ENCODE data around the gene HDAC9.
"Not testable (repeated sequence)": the region's sequence is repeated elsewhere in the genome, so short reads cannot be mapped to it uniquely, and the experiment has no call there.

The HDAC9 gene

GRCh38 chr7:18896343-18896975 is 400.9 kb downstream of the HDAC9 start:
- DNase-seq (ENCODE audit: low read depth in 2 of 2) = no peak

DNA sequence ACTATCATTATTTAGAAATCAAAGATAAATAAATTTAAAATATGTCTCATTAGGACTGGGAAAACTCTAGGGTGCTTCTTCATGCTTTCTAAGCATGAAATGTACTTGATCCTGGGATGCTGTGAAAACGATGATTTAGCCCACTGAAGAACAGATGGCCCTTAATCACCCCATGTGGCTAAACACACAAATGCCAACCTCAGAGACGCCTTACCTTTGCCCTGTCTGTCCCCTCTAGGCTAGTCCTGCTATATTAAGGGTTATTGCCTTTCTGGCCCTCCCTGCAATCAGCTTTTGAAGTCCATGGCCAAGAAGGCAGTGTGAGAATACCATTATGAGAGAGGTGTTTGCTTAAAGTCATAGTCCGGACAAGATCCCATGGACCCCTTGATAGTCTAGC is 404.7 kb downstream of the HDAC9 start:
- DNase-seq (ENCODE audit: low read depth in 2 of 2) = no peak

- DNase-seq (ENCODE audit: low read depth in 2 of 2) = no peak
Observed at GRCh38 chr7:18900803-18901202, 405.3 kb downstream of the HDAC9 start.

- DNase-seq (ENCODE audit: low read depth in 2 of 2) = no peak
Observed at GRCh38 chr7:18901351-18901750, 405.8 kb downstream of the HDAC9 start.

GRCh38 chr7:18901982-18902421 is 406.5 kb downstream of the HDAC9 start:
- DNase-seq (ENCODE audit: low read depth in 2 of 2) = no peak

- DNase-seq (ENCODE audit: low read depth in 2 of 2) = no peak
Observed at GRCh38 chr7:18902892-18903291, 407.3 kb downstream of the HDAC9 start.

- no peak for DNase-seq (ENCODE audit: low read depth in 2 of 2)
Observed at GRCh38 chr7:18903695-18904094, 408.1 kb downstream of the HDAC9 start.

DNA sequence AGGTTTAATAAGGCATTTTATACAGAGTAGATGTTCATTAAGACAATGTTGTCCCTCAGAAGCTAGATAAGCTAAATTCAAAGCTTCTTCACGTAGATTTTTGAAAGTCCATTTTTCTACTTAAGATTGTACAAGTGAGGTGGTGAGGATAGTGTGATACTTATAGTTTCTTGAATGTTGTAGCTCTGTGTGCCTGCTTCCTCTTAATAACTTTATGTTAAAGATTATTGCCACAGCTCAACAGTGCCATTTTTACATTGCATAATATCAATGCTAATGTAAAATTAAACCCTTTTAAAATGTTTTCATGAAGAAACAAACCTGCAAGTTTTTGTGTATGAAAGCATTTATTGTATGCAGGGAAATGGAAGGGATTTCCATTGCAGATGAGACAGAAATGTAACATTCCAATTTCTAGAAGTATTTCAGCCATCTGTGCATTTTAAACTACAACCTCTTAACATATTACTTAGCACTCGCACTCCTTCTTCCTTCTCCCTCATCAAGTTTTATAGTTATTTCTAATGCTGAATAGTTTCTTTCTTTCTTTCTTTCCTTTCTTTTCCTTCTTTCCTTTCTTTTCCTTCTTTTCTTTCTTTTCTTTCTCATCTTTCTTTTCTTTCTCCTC is 409.9 kb downstream of the HDAC9 start:
- DNase-seq (ENCODE audit: low read depth in 2 of 2) = no peak

- no peak for DNase-seq (ENCODE audit: low read depth in 2 of 2)
Observed at GRCh38 chr7:18906901-18907300, 411.4 kb downstream of the HDAC9 start.

DNA sequence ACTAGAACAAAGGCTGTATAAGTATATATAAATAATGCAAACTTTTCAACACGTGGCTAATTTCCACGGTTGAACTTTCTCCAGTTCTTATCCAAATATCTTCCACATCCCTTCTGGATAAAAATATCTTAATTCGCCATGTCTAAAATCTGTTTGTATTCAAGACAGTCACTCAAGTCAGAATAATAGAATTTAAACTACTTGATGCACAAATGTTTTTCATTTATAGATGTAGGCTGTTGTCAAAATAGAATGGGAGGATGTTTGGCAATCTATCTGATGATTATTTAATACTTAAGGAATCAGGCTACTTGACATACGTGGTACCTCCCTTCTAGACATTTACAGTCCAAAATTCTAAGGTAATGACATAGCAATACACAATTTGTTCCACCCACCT is 417.6 kb downstream of the HDAC9 start:
- DNase-seq (ENCODE audit: low read depth in 2 of 2) = no peak

DNA sequence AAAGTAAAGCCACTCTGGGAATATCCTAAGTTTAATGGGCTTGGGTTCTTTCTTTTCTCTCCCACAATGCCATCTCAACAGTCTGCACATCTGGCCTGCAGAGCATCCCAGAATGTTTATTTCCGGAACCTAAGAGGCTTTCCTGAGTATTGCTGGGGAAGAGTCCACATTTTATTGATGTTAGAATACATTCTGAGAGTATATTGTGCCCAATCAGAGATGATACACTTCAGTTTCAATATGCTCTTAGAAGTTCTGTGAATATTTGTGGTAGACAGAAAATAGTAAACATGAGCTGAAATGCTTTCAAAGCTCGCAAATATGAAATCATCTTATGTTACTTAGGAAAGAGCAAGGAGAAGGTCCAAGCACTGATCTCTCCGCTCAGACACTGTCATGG is 421.3 kb downstream of the HDAC9 start:
- no peak for DNase-seq (ENCODE audit: low read depth in 2 of 2)

DNA sequence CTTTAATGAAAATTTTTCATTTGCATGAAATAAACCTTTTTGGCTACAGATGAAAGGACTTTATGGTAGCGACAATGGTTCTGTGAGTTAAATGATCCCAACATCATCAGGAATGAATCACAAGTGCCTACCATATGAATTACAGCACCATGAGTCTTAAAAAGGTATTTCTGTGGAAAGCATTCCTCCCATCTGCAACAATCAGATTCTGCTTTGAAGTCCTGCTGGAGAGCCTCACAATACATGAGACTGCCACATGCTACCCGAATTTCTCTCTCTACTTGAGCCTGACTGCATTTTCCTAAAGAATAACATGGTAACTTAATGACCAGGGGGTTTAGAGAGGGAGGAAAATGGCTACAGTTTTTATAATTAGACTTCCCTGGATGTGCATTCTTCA is 431.6 kb downstream of the HDAC9 start:
- DNase-seq (ENCODE audit: low read depth in 2 of 2) = no peak

DNA sequence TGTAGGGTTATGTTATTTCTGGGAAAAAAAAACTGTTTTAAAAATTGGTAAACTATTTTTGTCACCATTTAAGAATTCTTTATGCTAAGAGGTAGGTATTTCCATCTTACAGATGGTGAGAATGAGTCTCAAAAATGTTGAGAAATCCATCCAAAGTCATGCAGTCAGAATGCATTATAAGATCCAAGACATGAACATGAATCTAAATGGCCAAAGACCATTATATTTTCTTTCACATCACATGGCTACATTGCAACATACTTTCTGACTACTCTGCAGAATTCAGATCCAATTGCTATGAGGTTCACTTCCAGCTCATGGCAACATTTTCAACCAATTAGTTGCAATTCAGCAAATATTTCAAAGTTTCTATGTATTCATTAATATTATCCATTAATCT is 440.7 kb downstream of the HDAC9 start:
- no peak for DNase-seq (ENCODE audit: low read depth in 2 of 2)

DNA sequence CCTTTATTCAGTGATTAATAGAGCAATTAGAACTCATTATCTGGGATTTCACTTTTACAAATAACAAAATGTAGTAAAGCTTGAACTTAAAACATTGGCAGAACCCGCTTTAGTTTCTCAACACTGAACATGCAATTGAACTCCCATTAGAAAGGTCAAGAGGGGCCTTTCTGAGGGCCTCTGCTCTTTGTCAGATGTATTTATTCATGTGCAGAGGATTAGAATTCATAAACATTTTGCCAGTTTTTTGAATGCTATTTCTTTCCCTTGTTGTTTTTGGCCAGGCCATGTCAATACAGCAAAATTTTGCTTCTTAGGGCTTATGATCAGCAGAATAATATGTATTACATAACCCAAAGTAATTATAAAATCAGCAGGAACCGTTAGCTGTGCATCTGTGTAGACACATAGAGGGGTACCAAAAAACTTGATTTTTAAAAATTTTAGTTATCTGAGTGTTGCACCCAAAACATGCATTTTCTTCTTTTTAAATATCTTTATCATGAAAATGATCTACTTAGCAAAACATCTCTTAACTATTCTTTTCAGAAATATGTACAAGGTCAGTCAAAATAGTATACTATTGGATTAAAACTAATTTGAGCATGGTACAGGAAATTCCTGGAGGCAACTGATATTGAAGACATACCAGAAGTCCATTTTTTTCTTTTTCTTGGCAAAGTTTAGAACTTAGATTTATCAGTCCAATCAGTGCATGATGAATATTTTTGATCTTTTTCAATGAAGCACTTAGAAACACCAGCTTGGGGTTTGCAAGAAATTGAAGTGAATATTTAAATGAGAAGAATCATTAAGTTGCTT is 444.4 kb downstream of the HDAC9 start:
- DNase-seq (ENCODE audit: low read depth in 2 of 2) = no peak

DNA sequence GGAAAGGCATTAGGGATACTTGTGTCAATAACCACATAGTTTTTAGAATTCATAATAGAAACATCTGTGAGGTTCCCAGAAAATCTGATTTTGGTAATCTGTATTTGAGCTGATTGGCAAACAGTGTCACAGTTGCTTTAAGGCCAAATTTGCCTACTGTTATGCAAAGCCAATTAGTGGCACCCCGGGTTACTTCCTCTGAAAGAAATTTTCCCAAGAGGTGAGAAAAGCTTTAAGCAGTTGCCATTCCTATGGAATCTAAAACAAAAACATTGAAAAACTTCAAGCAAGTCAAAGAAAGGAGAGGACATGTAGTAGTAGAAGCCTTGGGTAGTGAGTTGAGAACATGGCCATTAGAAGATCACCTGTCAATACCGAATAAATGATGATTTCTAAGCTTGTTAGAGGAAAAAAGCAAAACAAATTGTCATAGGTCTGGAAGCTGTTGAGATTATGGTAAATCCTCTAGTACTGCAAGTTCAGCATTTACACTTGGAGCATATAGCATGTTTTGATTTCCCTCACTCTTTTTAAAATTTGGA is 445.1 kb downstream of the HDAC9 start:
- no peak for DNase-seq (ENCODE audit: low read depth in 2 of 2)

DNA sequence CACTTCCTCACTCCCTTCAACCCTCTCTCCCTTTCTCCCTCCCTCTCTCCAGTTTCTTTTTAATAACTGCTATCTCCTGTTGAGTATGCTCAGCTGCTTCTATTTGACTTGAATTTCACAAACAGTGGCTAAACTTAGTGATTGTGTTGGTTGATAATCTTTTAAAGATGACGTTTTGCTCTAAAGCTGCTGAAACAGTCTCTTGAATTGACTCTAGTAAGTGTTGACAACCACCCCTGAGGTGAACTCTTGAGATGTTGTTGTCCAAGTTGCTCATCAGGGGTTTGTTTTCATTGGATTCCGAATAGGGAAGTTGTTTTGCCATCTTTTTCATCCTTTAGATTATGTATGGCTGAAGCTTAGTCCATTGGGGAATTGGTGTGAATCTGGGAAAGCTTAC is 445.7 kb downstream of the HDAC9 start:
- DNase-seq (ENCODE audit: low read depth in 2 of 2) = no peak

DNA sequence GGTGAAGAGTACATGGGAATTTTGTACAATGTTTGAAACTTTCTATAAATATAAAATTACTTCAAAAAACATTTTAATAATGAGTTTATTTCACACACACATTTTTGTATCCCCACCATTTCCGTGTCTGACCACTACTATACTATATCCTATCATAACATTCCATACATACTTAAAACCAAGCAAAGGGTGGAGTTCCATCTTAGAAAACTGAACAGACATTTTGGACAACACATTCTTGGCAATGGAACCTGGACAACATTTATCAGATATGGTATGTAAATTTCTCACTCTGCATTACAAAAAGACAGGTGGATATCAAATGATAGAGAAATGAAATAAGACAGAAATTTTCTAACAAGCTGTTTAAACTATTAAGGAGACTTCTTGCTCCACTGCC is 453.0 kb downstream of the HDAC9 start:
- no peak for DNase-seq (ENCODE audit: low read depth in 2 of 2)

- DNase-seq (ENCODE audit: low read depth in 2 of 2) = no peak
Observed at GRCh38 chr7:18952846-18953245, 457.3 kb downstream of the HDAC9 start.

DNA sequence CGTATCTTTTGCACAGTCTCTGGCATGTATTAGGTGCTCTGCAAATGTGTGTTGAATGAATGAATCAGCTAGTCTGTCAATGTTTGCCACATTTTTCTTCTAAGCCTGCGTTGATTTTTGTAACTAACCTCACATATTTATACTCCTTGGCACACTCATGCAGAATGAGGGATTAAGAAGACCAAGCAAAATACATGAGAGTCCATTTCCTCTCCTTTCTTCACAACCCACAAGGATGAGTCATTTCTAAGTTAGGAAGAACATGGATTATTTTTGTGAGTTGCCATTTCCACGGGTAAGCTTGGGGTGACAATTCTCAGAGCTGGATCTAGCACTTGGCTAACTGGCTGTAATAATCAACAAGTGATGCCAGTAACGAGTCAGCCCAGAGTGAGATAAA is 463.1 kb downstream of the HDAC9 start:
- DNase-seq (ENCODE audit: low read depth in 2 of 2) = no peak

DNA sequence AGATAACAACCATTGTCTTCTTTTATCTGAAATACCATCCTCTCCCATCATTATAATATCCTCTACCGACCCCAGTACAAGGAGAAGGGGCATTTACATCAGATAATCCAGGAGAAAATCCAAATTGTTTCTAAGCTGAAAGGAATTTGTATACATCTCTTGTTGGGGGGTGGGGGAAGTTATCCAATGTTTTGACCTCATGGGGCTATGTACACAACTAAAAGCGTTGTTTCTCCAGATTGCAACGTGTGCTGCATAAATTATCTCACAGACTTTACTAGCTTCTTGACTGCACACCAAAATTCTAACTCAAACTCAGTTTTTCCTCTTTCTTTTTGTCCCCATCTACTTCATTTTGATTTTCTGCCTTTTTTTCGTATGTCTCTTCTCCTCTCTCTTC is 465.2 kb downstream of the HDAC9 start:
- no peak for DNase-seq (ENCODE audit: low read depth in 2 of 2)

GRCh38 chr7:18962031-18962430 is 466.5 kb downstream of the HDAC9 start:
- no peak for DNase-seq (ENCODE audit: low read depth in 2 of 2)

DNA sequence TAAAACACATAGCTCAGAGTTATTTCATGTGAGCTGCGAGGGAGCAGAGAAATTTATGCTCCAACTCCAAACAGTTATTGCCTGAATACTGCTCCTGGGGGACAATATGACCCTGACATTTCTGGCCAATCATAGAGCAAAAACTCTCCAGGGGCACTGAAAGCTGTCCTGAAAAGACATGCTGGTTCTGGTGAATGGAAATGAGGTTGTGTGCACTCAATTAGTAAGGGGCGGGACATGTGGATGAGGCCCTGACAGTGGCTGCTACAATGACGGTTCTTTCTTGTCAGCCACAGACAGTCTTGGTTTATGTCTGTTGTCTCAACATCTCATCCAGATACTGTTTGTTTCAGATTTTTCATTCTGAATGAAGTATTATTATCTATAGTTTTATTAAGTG is 470.1 kb downstream of the HDAC9 start:
- no peak for DNase-seq (ENCODE audit: low read depth in 2 of 2)

GRCh38 chr7:18967755-18968154 is 472.2 kb downstream of the HDAC9 start:
- not testable (repeated sequence) for DNase-seq (ENCODE audit: low read depth in 2 of 2)

All from stimulated activated CD8-positive, alpha-beta memory T cell treated with anti-CD3 and anti-CD28 coated beads, Interleukin-7, amount 100 ng/mL, for 1 hour (primary cell).